D721Med (cell line): ENCODE data around the gene ALS2.
"Not testable (repeated sequence)": the region's sequence is repeated elsewhere in the genome, so short reads cannot be mapped to it uniquely, and the experiment has no call there.

ENCODE experiments used
- DNase-seq: peaks from one replicate; pipeline ENCODE4 v3.0.0; 2011; ENCODE audit warnings: low spot score; ENCODE audit not compliant: insufficient read length
- FAIRE-seq: peaks from 2 replicates; lab custom pipeline; 2011; peaks lifted over from hg19 to GRCh38; lab: Jason Lieb, UNC
- CTCF ChIP-seq: IDR thresholded peaks from 2 replicates; pipeline ENCODE4 v1.5.1; 2012; ENCODE audit warnings: mild to moderate bottlenecking, control low read depth; ENCODE audit not compliant: insufficient read depth; ENCODE audit errors: missing control alignments

ALS2 gene

GRCh38 chr2:201685156-201685555, 95.6 kb downstream of the ALS2 start:
- FAIRE-seq: no peak
- no peak for DNase-seq
- TF ChIP-seq CTCF: no peak

GRCh38 chr2:201680743-201681142, 100.0 kb downstream of the ALS2 start:
- FAIRE-seq: no peak

GRCh38 chr2:201678401-201678800, 102.3 kb downstream of the ALS2 start:
- no peak for TF ChIP-seq CTCF
- no peak for DNase-seq
- FAIRE-seq: no peak

More at GRCh38 chr2:201680743-201681142, 100.0 kb downstream of the ALS2 start:
- TF ChIP-seq CTCF: peak; percentile 24
- DNase-seq: no peak

GRCh38 chr2:201675454-201675853, 105.3 kb downstream of the ALS2 start:
- DNase-seq (no peak), FAIRE-seq (no peak)
- TF ChIP-seq CTCF: no peak

- no peak for FAIRE-seq
- TF ChIP-seq CTCF: no peak
- no peak for DNase-seq
Observed at GRCh38 chr2:201674794-201675193, 105.9 kb downstream of the ALS2 start.

- DNase-seq: no peak
- no peak for TF ChIP-seq CTCF
- FAIRE-seq: no peak
Observed at GRCh38 chr2:201674298-201674697, 106.4 kb downstream of the ALS2 start.

- no peak for TF ChIP-seq CTCF
- no peak for DNase-seq
- FAIRE-seq: no peak
Observed at GRCh38 chr2:201673546-201673945, 107.2 kb downstream of the ALS2 start.

GRCh38 chr2:201671205-201671604, 109.5 kb downstream of the ALS2 start:
- not testable (repeated sequence) for DNase-seq, FAIRE-seq
